Neural cell (in vitro differentiated cells): Measurements from ENCODE around the gene CIB4. TPM values are rescaled to one million over a fixed set of nuclear protein-coding genes. Genes with fewer than 3 reads are reported as not detected.

ENCODE experiments used
- H2AFZ ChIP-seq: fragments of 200-600, 300-800 bp; sonication (generic), shearing (Covaris generic); 2 replicates; pipeline ENCODE4 v1.6.0; 2014; ENCODE audit warnings: low read depth, mild to moderate bottlenecking, antibody characterized with exemption, low read length, moderate library complexity
- H3F3A ChIP-seq: fragments of 200-600 bp; shearing (Covaris generic); 2 replicates; pipeline ENCODE4 v1.6.1; 2016; ENCODE audit warnings: mild to moderate bottlenecking, moderate library complexity, mixed read lengths, antibody characterized with exemption, low read length; ENCODE audit not compliant: insufficient read depth, poor library complexity, severe bottlenecking
- H3K27ac ChIP-seq: fragments of 200-600, 300-800 bp; sonication (generic), shearing (Covaris generic); 2 replicates; pipeline ENCODE4 v1.5.1; 2014; ENCODE audit warnings: mild to moderate bottlenecking, low read length, moderate library complexity
- H3K27me3 ChIP-seq: fragments of 300-800, 200-600 bp; sonication (generic), shearing (Covaris generic); 2 replicates; pipeline ENCODE4 v1.6.0; 2014; ENCODE audit warnings: mild to moderate bottlenecking, low read depth, low read length, moderate library complexity; ENCODE audit not compliant: insufficient read depth
- H3K36me3 ChIP-seq: fragments of 300-800, 200-600 bp; sonication (generic), shearing (Covaris generic); 2 replicates; pipeline ENCODE4 v1.5.1; 2014; ENCODE audit warnings: mild to moderate bottlenecking, antibody characterized with exemption, low read length, moderate library complexity; ENCODE audit not compliant: insufficient read depth
- H3K4me2 ChIP-seq: fragments of 300-800, 200-600 bp; sonication (generic), shearing (Covaris generic); 2 replicates; pipeline ENCODE4 v1.6.0; 2014; ENCODE audit warnings: mild to moderate bottlenecking, low read length
- H3K4me3 ChIP-seq: fragments of 300-800, 200-600 bp; sonication (generic), shearing (Covaris generic); 2 replicates; pipeline ENCODE4 v1.5.1; 2014; ENCODE audit warnings: mild to moderate bottlenecking, low read length, moderate library complexity
- H3K79me2 ChIP-seq: fragments of 200-600 bp; shearing (Covaris generic); replicated peaks from 2 replicates; pipeline ENCODE4 v1.6.0; 2014; ENCODE audit warnings: mild to moderate bottlenecking, low read length, moderate library complexity; ENCODE audit not compliant: insufficient read depth
- H3K9ac ChIP-seq: fragments of 300-800, 200-600 bp; sonication (generic), shearing (Covaris generic); 2 replicates; pipeline ENCODE4 v1.6.1; 2016; ENCODE audit warnings: mild to moderate bottlenecking, low read length, mixed read lengths
- H3K9me2 ChIP-seq: fragments of 200-600 bp; shearing (Covaris generic); 2 replicates; pipeline ENCODE4 v1.6.1; 2016; ENCODE audit warnings: mild to moderate bottlenecking, low read length, mixed read lengths; ENCODE audit not compliant: insufficient read depth
- H3K9me3 ChIP-seq: fragments of 200-600, 300-800 bp; sonication (generic), shearing (Covaris generic); 2 replicates; pipeline ENCODE4 v1.6.1; 2016; ENCODE audit warnings: mild to moderate bottlenecking, mixed run types, low read length, moderate library complexity, mixed read lengths
- H4K20me1 ChIP-seq: fragments of 200-600 bp; shearing (Covaris generic); 2 replicates; pipeline ENCODE4 v1.6.1; 2016; ENCODE audit warnings: mild to moderate bottlenecking, mixed run types; ENCODE audit not compliant: insufficient read depth
- CTCF ChIP-seq: fragments of 450-650 bp; IDR thresholded peaks from 2 replicates; pipeline ENCODE4 v1.5.1; 2014; ENCODE audit warnings: antibody characterized with exemption, mild to moderate bottlenecking, moderate library complexity; ENCODE audit not compliant: poor library complexity, severe bottlenecking
- EP300 ChIP-seq: fragments of 450-650 bp; conservative IDR thresholded peaks from 2 replicates; pipeline ENCODE4 v1.6.1; 2014; ENCODE audit warnings: antibody characterized with exemption, mild to moderate bottlenecking, moderate library complexity; ENCODE audit not compliant: poor library complexity, severe bottlenecking
- EZH2 ChIP-seq: fragments of 200-600, 300-800 bp; shearing (Covaris generic), sonication (generic); IDR thresholded peaks from 2 replicates; pipeline ENCODE4 v1.6.1; 2014; ENCODE audit warnings: antibody characterized with exemption, low read length, borderline replicate concordance, mild to moderate bottlenecking; ENCODE audit not compliant: insufficient read depth, poor library complexity, severe bottlenecking
- MXI1 ChIP-seq: fragments of 450-650 bp; conservative IDR thresholded peaks from 2 replicates; pipeline ENCODE4 v1.6.1; 2014; ENCODE audit warnings: antibody characterized with exemption, mild to moderate bottlenecking; ENCODE audit not compliant: poor library complexity, severe bottlenecking
- POLR2AphosphoS5 ChIP-seq: IDR thresholded peaks from 2 replicates; pipeline ENCODE4 v1.6.1; 2012
- RAD21 ChIP-seq: fragments of 450-650 bp; conservative IDR thresholded peaks from 2 replicates; pipeline ENCODE4 v1.6.1; 2014; ENCODE audit warnings: antibody characterized with exemption, mild to moderate bottlenecking, moderate library complexity
- SMC3 ChIP-seq: fragments of 450-650 bp; conservative IDR thresholded peaks from 2 replicates; pipeline ENCODE4 v1.6.1; 2014; ENCODE audit warnings: antibody characterized with exemption, mild to moderate bottlenecking, moderate library complexity; ENCODE audit not compliant: poor library complexity
- TAF1 ChIP-seq: IDR thresholded peaks from 2 replicates; pipeline ENCODE4 v1.6.1; 2012; ENCODE audit warnings: low read depth
- polyA plus RNA-seq: library from polyadenylated mRNA; depleted of rRNA; stranded (reverse); fragments of >200 nt; gene quantifications from 2 replicates; pipeline ENCODE4 v1.2.3, GENCODE V29; 2014
- TF ChIP-seq, protein P1 (sequence below): IDR thresholded peaks from 2 replicates; pipeline ENCODE4 v1.6.1; 2012; ENCODE audit warnings: borderline replicate concordance

Gene CIB4
- polyA plus RNA-seq, 1 donor from 2014 or later: not detected

GRCh38 chr2:26617588-26618083 is 23.5 kb downstream of the CIB4 start:
- Histone ChIP-seq H3K9me2 (no peaks in the 10 kb centered on the region), H3K4me2 (no peak overlapping the region), H3K27ac (no peak overlapping the region), H3F3A (no peaks in the 10 kb centered on the region), H3K9ac (no peak overlapping the region), H3K4me3 (no peak overlapping the region), H3K9me3 (no peaks in the 10 kb centered on the region), H2AFZ (no peak overlapping the region), H3K36me3 (no peaks in the 10 kb centered on the region), H3K27me3 (no peaks in the 10 kb centered on the region), H3K79me2 (no peaks in the 10 kb centered on the region), H4K20me1 (no peaks in the 10 kb centered on the region)
- TF ChIP-seq EZH2 (no peak), MXI1 (no peak), RAD21 (no peak), POLR2AphosphoS5 (no peak), TAF1 (no peak), SMC3 (no peak), CTCF (no peak), EP300 (no peak)
- TF ChIP-seq, protein P1, sequence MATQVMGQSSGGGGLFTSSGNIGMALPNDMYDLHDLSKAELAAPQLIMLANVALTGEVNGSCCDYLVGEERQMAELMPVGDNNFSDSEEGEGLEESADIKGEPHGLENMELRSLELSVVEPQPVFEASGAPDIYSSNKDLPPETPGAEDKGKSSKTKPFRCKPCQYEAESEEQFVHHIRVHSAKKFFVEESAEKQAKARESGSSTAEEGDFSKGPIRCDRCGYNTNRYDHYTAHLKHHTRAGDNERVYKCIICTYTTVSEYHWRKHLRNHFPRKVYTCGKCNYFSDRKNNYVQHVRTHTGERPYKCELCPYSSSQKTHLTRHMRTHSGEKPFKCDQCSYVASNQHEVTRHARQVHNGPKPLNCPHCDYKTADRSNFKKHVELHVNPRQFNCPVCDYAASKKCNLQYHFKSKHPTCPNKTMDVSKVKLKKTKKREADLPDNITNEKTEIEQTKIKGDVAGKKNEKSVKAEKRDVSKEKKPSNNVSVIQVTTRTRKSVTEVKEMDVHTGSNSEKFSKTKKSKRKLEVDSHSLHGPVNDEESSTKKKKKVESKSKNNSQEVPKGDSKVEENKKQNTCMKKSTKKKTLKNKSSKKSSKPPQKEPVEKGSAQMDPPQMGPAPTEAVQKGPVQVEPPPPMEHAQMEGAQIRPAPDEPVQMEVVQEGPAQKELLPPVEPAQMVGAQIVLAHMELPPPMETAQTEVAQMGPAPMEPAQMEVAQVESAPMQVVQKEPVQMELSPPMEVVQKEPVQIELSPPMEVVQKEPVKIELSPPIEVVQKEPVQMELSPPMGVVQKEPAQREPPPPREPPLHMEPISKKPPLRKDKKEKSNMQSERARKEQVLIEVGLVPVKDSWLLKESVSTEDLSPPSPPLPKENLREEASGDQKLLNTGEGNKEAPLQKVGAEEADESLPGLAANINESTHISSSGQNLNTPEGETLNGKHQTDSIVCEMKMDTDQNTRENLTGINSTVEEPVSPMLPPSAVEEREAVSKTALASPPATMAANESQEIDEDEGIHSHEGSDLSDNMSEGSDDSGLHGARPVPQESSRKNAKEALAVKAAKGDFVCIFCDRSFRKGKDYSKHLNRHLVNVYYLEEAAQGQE: no peak

- no peak overlapping the region for H3K4me2 ChIP-seq
- no peak overlapping the region for H2AFZ ChIP-seq
- H3K27ac ChIP-seq: no peak overlapping the region
- H3K9ac ChIP-seq: no peak overlapping the region
- H3K4me3 ChIP-seq: no peak overlapping the region
- H3K9me2 ChIP-seq: no peaks in the 10 kb centered on the region
- H3K27me3 ChIP-seq: no peaks in the 10 kb centered on the region
- no peaks in the 10 kb centered on the region for H3K36me3 ChIP-seq
- no peaks in the 10 kb centered on the region for H3K9me3 ChIP-seq
- no peaks in the 10 kb centered on the region for H3K79me2 ChIP-seq
- TF ChIP-seq SMC3 (no peak), CTCF (no peak), MXI1 (no peak), TAF1 (no peak), RAD21 (no peak), EZH2 (no peak), EP300 (no peak), POLR2AphosphoS5 (no peak)
- TF ChIP-seq, protein P1: no peak
- H4K20me1 ChIP-seq: no peaks in the 10 kb centered on the region
- no peaks in the 10 kb centered on the region for H3F3A ChIP-seq
Observed at GRCh38 chr2:26616706-26617587, 24.2 kb downstream of the CIB4 start.
